Myocyte (in vitro differentiated cells): ENCODE results near the gene DAB2IP. TPM values are rescaled to one million over a fixed set of nuclear protein-coding genes. Genes with fewer than 3 reads are reported as not detected.
"Not testable (repeated sequence)": the region's sequence is repeated elsewhere in the genome, so short reads cannot be mapped to it uniquely, and the experiment has no call there.

Experiments used
- DNase-seq: peaks from one replicate; pipeline ENCODE4 v3.0.0-alpha.2; 2012; ENCODE audit warnings: low read depth
- total RNA-seq: library from RNA; depleted of rRNA; stranded (reverse); fragments of >200 nt; gene quantifications from 2 replicates; pipeline ENCODE4 v1.2.3, GENCODE V29; 2014

Gene DAB2IP
- total RNA-seq, 1 donor from 2014 or later, result 4.5 TPM

DNA sequence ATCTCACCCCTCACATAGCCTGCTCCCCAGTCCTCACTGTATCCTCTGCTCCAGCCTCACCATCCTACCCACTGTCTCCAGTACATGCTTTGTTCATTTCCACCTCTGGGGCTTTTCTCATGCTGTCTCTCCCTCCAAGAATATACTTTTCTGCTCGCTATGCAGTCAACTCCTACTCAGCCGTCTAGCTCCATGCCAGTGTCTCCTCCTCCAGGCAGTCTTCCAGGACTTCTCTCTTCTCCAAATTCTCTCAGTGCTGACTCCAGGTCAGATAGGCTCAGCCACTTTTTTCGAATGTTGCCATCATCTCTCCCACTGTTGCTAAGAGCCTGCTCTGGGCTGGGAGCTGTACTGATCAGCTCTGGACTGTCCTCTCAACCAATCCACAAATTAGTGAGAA, 8.0 kb upstream of the DAB2IP start:
- no peak for DNase-seq

GRCh38 chr9:121644040-121644439, 7.4 kb upstream of the DAB2IP start:
- DNase-seq, result not testable (repeated sequence)

DNA sequence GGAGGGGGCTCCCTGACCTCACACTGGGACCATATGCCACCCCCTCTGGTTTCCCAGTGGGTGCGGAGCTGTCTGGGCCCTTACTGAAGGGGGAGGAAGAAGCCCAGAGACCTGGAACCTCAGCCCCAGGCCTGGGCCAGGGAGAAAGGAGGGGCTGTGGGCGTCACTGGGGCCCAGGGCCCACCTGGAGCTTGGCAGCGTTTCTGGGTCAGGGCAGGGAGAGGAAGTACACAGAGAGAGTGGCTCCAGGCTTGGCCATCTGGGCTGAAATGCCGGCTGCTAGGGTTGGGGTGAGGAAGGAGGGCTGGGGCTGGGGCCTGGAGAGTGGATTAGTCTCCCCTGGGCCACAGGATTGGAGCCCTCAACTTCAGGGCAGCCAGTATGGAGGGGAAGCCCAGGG, 6.4 kb upstream of the DAB2IP start:
- no peak for DNase-seq

- DNase-seq, result no peak
Measured at GRCh38 chr9:121645853-121646807, 5.3 kb upstream of the DAB2IP start.

- DNase-seq, result no peak
Measured at GRCh38 chr9:121646992-121647391, 4.4 kb upstream of the DAB2IP start.

DNA sequence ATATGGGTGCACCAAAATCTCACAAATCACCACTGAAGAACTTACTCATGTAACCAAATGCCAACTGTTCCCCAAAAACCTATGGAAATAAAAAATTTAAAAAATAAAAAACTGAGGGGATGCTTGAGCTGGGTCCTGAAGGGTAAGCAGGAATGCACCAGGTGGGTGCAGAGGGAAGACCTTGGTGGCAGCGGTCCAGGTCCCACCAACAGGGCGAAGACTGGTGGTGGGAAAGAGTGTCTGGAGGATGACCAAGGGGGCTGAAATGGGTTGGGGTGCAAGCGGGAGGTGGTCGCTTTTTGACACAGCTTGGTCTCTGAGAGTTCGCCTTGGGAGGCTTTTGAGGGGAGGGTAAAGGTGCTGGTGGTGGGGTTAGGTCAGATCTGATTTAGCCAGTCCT, 3.3 kb upstream of the DAB2IP start:
- DNase-seq, result no peak

DNA sequence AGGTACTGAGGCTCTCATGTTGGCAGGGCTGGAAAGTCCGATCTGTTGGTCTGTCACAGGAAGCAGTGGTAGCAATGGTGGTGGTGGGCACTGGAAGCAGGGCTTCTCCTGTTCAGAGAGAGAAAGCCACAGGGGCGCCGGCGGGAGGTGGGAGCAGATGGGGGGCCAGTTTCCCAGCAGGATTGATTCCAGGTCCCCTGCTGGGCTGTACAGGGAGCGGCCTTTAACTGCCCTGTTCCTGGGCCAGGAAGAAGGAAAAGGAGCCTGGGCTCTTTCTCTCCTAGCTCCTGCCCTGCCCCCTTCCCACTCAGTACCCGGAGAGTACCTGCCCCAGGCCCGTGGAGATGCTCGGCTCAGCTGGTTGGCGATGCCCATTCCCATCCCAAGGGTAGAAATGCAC, 2.6 kb upstream of the DAB2IP start:
- DNase-seq, result no peak

DNA sequence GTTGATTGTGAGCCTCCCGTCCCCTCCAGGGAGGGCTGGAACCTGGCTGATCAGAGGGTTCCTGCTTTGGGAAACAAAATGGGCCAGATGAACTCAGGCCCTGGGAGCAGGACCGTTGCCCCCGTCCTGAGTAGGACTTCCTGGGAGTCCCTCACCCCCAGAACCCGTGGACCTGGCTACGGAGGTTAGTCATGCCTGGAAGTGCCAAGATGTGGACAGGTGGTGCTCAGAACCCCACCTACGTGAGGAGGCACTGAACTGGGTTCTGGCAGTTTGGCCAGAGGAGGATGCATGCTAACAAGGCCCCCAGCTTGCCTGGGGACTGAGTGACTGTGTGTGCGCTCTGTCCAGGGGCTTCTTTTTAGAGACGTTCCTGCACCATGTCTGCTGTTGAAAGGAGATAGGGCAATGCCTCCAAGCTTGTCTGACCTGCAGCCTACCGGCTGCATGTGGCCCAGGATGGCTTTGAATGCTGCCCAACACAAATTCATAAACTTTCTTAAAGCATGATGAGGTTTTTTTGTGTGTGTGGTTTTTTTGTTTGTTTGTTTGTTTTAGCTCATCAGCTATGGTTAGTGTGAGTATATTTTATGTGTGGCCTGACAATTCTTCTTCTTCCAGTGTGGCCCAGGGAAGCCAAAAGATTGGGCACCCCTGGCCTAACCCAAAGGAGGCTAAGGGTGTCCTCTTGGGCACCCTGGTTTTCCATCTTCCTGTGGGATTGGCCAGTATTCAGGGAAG, 1.8 kb upstream of the DAB2IP start:
- DNase-seq, result no peak

DNA sequence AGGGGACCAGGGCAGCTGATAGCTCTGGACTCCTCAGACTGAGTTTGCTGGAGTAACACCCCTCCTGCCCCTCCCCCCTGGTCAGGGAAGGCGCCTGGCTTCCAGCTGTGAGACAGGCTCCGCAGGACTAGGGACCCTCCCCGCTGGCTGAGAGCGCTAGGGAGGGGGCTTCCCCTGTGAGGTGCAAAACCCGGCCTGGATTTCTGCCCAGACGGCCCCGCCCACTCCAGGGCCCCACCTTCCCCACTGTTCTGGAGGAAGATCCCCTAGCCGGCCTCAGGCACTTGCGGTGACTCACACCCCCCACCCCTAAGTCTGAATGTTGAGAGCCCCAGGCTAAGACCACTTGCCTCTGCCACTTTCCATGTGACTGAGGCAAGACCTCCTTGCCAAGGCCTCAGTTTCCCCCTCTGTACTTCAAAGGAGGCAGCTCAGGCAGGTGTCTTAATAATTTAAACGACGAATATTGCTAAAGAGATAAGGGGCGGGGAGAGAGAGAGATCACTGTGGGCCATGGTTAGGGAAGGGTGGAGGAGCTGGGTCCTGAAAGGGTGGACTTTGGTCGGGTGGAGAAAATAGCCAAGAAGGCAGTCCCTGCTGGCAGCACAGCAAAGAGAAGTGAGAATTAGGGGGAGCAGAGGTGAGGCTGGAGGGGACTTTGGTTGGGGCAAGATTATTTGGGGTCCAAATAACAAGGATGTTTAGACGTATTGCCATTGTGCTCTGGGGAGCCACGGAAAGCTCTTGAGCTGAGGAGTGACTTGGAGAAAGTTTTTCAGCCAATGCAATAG, 1.0 kb upstream of the DAB2IP start:
- no peak for DNase-seq

DNA sequence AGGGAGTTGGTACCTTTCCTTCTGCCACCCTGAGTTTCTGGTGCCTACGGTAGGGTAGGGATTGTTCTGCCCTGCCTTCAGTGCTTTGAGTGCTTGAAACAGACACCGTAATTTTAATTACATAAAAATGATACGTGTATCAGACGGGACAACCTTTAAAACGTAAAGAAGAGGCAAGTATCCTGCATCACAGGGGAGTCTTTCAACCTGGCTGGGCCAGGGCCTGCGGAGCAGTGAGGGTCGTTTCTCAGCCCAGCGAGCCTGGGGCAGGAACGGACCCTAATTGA, 483 bp upstream of the DAB2IP start:
- DNase-seq, result no peak

DNA sequence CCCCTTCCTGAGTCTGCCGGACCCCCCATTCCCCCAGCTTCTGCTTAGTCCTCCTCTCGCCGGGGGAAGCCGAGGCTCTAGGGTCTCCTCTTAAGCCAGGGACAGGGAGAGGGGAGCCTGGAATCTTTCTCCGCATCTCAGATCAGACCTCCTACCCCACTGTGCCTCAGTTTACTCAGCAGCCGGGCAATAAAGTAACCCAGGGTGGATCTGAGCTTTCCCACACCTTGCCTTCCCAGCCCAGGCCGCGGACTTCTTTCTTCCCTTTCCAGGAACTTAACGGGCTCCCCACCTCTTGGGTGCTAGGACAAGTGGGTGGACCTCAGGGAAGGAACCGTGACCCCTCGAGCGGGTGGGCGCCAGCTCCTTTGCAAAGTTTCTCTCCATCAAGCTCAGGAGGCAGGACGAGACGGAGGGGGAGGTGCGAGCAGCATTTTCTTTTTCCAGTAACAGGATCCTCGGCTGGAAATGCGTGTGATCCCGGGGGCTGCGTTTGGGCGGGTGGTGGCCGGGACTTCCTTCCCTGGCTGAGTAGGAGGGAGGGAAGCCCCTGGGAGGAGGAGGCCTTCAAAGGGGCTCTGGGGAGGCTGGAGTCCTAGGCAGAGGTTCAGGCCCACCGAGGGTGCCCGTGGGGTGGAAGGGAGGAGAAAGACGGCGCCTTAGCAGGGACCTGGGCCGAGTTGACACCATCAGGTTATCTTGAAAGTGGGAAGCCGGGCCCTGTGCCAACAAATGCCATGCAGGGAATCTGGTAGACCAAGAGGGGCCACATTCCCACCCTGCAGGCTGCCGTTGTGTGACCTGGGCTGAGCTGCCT, 795 bp downstream of the DAB2IP start:
- no peak for DNase-seq

GRCh38 chr9:121652838-121653231, 1.4 kb downstream of the DAB2IP start:
- no peak for DNase-seq

DNA sequence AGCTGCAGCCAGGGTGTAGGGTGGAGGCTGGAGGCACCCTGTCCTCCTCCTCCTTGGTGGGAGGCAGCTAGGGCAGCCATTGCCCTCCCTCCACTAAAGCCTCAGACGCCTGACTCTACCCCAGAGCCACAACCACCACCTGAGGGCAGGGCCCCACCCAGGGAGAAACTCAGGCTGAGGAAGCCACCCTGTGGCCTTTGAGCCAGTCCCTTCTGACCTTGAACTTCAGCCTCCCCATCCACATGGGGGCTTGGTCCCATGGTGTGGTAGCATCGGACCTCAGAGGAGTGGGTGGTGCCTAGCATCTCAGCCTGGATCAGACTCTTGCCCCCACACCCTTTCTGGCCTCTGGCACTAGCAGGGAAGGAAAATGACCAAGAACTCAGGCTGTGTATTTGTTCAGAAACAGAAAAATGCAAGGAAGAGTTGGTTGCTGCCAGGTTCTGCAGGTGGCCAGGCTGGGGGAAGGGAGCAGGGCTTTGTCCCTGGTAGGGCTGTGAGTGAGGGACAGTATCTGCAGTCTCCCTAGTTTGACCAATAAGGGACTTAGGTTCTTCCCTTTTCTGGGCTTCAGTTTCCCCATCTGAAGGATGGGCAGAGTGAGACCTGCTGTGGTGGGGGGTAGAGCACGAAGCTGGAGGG, 3.2 kb downstream of the DAB2IP start:
- no peak for DNase-seq

DNA sequence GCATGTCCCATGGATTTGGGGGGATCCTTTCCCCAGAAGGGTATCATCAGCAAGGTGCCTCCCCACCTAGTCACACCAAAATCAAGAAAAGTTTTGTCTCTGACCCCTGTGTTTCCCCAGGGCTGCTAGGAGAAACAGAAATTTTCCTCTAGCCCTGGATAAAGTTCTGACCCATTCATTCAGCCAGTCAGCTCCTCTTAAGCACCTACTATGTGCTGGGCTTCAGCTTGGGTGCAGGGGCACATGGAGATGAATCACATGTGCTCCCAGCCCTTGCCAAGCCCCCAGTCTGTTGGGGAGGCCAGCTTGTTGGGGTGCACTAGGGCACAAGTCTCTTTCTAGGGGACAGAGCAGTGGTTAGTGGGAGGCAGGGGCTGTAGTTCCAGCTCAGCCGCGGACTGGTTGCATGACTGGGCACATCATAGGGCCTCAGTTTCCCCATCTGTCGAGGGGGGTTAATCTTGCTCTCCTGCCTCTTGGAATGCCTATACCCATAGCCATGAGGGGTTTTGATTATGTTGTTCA, 3.9 kb downstream of the DAB2IP start:
- DNase-seq, result no peak

DNA sequence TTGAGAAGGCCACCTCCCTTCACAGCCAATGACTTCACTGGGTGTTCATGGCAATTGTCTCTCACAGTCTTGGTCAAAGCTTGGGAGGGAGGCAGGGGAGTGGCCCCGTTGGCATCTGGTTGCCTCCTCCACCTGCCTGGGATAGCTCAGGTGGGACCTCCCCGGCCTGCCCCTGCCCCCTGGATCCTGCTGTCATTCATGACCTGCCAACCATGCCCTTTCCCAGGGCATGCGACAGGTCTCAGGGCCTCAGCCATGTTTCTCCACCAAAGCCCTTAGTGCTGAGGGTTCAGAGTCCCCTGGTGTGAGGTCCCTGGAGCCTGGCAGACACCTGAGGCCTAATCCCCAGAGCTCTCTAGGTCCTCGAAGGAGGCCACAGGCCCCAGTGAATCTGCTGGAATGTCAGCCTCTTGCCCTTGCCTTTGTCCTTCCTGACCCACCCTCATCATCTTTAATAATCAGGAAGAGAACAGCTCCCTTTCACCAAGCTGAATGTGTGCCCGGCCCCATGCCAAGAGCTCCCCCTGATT, 5.6 kb downstream of the DAB2IP start:
- no peak for DNase-seq

GRCh38 chr9:121658166-121658565, 6.7 kb downstream of the DAB2IP start:
- DNase-seq, result no peak

DNA sequence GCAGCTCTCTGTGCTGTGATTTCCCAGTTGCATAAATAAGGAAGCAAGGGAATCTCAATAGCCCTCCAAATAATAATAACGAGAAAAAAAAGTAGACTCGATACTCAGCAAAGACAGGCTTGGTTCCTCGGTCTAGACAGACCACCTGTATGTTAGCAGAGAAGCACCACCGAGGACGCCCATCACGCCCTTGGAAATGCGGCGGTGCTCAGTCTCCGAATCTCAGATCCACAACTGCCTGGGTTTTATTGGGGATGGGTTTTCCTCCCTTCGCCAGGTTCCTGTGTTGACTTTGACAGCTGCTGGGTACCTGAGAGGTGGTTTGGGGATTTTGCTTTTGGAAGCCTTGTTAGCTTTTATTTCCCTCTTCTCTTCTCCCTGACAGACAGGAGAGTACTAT, 7.2 kb downstream of the DAB2IP start:
- DNase-seq, result no peak

- no peak for DNase-seq
Measured at GRCh38 chr9:121660367-121660766, 8.9 kb downstream of the DAB2IP start.

- no peak for DNase-seq
Measured at GRCh38 chr9:121660876-121661275, 9.4 kb downstream of the DAB2IP start.

- no peak for DNase-seq
Measured at GRCh38 chr9:121661328-121661727, 9.9 kb downstream of the DAB2IP start.
